Measurements from ENCODE around the gene PLCH2.

Gene PLCH2

GRCh38 chr1:2523191-2523890, 47.3 kb downstream of the PLCH2 start:
- peaks cover 35% of the 10 kb centered on the region for H3K36me3 ChIP-seq (ENCODE audit: insufficient read depth, low read length)
- no peaks in the 10 kb centered on the region for H3K9me3 ChIP-seq (ENCODE audit: low read depth, low read length)
- TF ChIP-seq EZH2 (IDR thresholded peaks at IDR 0.05) (no peak), FOXP2 (optimal IDR thresholded peaks at IDR 0.05; ENCODE audit: control extremely low read depth, extremely low read length, insufficient read depth) (no peak), POLR2AphosphoS5 (IDR thresholded peaks at IDR 0.05; ENCODE audit: borderline replicate concordance, low read depth, low read length) (no peak)
- no peak overlapping the region for H3K4me3 ChIP-seq
- no peak for DNase-seq (ENCODE audit: low read depth, low spot score)
- H3K9ac ChIP-seq (ENCODE audit: insufficient read length), result no peak overlapping the region
- no peak overlapping the region; the same call in 1 of the 2 replicates for H3K27ac ChIP-seq

DNA sequence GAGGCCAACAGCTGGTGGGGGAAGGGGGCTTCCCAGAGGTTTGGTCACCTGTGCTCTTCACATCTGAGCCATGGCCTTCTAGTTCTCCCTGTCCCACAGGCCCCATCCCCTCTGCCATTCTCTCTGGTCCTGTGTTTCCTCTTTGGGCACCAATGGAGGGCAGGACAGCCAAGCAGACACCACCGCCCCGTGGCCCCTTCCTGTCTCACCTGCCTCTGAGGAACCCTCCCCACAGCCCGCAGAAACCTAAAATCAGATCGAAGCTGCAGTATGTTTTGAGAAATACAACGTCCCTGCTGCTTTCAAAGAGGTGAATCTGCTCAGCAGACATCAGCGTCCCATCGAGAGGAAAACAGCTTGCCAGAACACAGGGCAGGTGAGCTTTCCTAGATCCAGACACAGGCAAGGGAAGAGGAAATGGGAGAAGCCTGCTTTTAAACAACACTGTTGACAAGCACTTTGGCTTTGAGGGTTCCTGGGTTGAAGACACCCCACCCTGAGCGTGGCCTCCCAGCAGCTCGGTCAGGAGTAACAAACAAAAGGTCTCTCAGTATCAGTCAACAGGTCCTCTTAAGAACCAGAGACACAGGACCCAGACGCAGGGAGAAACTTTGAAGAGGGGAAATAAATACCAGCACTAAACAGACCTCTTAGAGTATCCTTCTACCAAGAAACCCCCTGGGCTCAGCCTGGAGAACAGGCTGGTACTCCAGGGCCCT, 48.0 kb downstream of the PLCH2 start:
- no peak for TF ChIP-seq POLR2AphosphoS5 (IDR thresholded peaks at IDR 0.05; ENCODE audit: borderline replicate concordance, low read depth, low read length)
- TF ChIP-seq EZH2 (IDR thresholded peaks at IDR 0.05), result no peak
- no peak for TF ChIP-seq FOXP2 (optimal IDR thresholded peaks at IDR 0.05; ENCODE audit: control extremely low read depth, extremely low read length, insufficient read depth)
- H3K27ac ChIP-seq, result no peak overlapping the region
- no peaks in the 10 kb centered on the region for H3K9me3 ChIP-seq (ENCODE audit: low read depth, low read length)
- no peak overlapping the region for H3K9ac ChIP-seq (ENCODE audit: insufficient read length)
- H3K4me3 ChIP-seq, result peak overlapping the region; percentile 99
- H3K36me3 ChIP-seq (ENCODE audit: insufficient read depth, low read length), result peaks cover 28% of the 10 kb centered on the region
- DNase-seq (ENCODE audit: low read depth, low spot score), result no peak

DNA sequence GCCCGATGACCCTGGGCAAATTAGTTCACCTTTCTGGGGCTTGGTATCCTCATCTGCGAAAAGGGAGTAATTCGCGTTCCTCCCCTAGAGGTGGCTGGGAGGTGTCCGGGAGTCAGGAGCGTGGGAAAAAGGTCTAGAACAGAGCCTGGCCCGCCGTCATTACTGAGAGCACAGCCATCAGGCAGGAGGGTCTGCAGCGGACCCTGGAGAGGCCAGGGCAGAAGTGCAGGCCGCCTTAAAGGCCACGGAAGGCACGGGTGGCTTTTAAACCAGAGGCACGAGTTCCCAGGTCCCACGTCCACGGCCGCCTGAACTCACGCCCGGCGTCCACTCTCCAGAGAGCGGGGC, 49.5 kb downstream of the PLCH2 start:
- Histone ChIP-seq H3K4me3 (peak overlapping the region; percentile 99), H3K9me3 (ENCODE audit: low read depth, low read length) (no peaks in the 10 kb centered on the region), H3K36me3 (ENCODE audit: insufficient read depth, low read length) (peaks cover 17% of the 10 kb centered on the region), H3K27ac (no peak overlapping the region), H3K9ac (ENCODE audit: insufficient read length) (peak overlapping the region; percentile 93)
- DNase-seq (ENCODE audit: low read depth, low spot score), result no peak
- no peak for TF ChIP-seq EZH2 (IDR thresholded peaks at IDR 0.05)
- TF ChIP-seq FOXP2 (optimal IDR thresholded peaks at IDR 0.05; ENCODE audit: control extremely low read depth, extremely low read length, insufficient read depth), result no peak
- peak; percentile 6; the same call in 1 of the 2 replicates for TF ChIP-seq POLR2AphosphoS5 (IDR thresholded peaks at IDR 0.05; ENCODE audit: borderline replicate concordance, low read depth, low read length)

DNA sequence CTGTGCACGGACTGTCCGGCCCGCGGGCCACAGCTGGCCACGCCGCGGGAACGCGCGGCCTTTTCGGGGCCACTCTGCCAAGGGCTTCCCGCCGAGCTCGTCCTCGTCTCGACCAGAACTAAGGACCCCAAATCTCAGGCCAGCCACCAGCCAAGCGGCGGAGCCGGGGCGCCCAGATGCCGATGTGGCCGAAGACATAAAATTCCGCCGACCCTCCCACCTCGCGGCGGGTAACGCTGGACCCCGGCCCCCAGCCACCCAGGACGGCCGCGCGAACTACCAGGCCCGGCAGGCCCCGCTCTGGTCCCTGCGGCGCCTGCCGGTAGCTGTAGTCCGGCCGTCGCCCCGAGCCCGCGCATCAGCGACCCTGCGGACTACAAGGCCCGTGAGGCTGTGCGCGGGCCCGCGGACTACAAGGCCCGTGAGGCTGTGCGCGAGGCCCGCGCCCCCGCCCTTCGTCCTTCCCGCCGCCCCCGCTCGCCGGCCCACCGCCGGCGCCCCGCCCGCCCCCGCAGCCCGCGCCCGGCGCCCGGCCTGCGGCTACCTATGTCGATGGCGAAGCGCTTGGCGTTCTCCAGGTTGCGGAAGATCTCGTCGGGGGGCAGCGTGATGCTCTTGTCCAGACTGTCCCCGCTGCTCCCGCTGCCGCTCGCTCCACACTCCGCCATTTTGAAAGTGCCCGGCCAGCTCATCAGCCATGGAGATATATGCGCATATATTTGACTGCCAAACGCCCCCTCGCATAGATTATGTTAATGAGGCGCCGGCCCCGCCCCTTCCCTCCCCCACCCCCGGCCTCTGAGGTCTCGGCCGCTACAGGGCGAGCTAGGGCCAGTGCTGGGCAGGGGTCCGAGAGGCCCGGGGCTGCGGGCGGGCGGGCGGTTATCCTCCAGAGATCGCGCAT, 50.1 kb downstream of the PLCH2 start, which contains the start of gene PANK4:
PANK4 (minus strand) TSS at position 677 of the 904 bp plus-strand sequence; CDS start at position 668, 9 bp downstream.
- Histone ChIP-seq H3K27ac (no peak within 1 kb of the TSS), H3K4me3 (peak within 1 kb of the TSS; percentile 99), H3K36me3 (ENCODE audit: insufficient read depth, low read length) (peaks cover 10% of the 10 kb centered on the region), H3K9me3 (ENCODE audit: low read depth, low read length) (no peaks in the 10 kb centered on the region), H3K9ac (ENCODE audit: insufficient read length) (peak within 1 kb of the TSS; percentile 93)
- TF ChIP-seq POLR2AphosphoS5 (IDR thresholded peaks at IDR 0.05; ENCODE audit: borderline replicate concordance, low read depth, low read length) (peak; percentile 83), EZH2 (IDR thresholded peaks at IDR 0.05) (no peak)
- DNase-seq (ENCODE audit: low read depth, low spot score), result peak; percentile 37

DNA sequence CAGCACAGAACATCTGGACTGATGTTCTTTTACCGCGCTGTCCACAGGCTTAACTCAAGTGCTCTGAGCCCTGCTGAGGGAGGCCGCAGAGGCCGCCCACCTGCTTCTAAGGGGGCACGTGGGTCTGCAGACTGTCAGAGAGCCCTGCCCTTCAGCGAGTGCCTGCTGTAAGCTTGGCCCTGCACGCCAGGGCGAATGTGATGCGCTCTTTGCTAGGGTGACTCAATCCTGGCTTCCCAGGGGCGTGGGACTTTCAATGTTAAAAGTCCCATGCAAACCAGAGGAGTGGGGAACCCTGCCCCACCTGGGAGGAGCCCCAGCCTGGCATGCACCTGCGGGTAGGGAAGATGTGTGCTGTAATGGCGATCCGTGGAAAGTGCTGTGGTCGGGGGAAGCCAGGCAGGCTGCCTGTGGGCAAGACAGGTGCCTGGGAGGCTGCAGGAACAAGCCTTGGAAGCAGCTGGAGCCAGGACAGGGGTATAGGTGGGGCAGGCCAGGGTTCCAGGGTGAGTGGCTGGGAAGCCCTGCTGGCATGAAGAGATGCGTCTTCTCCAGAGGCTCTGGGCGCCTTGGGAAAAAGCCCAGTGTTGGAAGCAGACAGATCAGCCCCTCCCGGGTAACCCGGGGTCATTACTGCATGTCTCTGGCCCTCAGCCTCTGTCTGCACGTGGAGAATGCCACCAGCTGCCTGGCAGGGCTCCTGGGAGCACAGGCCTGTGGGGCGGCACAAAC, 50.9 kb downstream of the PLCH2 start:
- TF ChIP-seq FOXP2 (optimal IDR thresholded peaks at IDR 0.05; ENCODE audit: control extremely low read depth, extremely low read length, insufficient read depth) (no peak), POLR2AphosphoS5 (IDR thresholded peaks at IDR 0.05; ENCODE audit: borderline replicate concordance, low read depth, low read length) (no peak), EZH2 (IDR thresholded peaks at IDR 0.05) (no peak)
- Histone ChIP-seq H3K36me3 (ENCODE audit: insufficient read depth, low read length) (peaks cover 5% of the 10 kb centered on the region), H3K9me3 (ENCODE audit: low read depth, low read length) (no peaks in the 10 kb centered on the region), H3K4me3 (peak overlapping the region; percentile 99), H3K9ac (ENCODE audit: insufficient read length) (no peak overlapping the region), H3K27ac (no peak overlapping the region)
- no peak for DNase-seq (ENCODE audit: low read depth, low spot score)

DNA sequence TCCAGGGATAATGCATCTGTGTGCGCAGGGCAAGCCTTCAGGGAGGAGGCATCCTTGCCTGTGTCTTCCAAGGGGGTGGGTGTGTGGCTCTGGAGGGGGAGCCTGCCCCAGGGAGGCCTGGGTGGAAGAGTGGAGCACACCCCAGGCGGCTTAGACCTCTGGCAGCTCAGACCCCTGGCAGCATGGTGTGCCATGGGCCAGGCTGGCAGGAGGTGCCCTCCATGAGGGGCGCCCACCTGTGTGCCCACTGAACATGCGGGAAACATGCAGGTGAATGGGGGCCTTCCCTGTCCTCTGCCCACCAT, 51.4 kb downstream of the PLCH2 start:
- Histone ChIP-seq H3K27ac (no peak overlapping the region), H3K9me3 (ENCODE audit: low read depth, low read length) (no peaks in the 10 kb centered on the region), H3K36me3 (ENCODE audit: insufficient read depth, low read length) (peaks cover 4% of the 10 kb centered on the region), H3K9ac (ENCODE audit: insufficient read length) (no peak overlapping the region), H3K4me3 (no peak overlapping the region)
- DNase-seq (ENCODE audit: low read depth, low spot score), result no peak
- TF ChIP-seq FOXP2 (optimal IDR thresholded peaks at IDR 0.05; ENCODE audit: control extremely low read depth, extremely low read length, insufficient read depth), result no peak

- DNase-seq (ENCODE audit: low read depth, low spot score), result no peak
- no peak for TF ChIP-seq FOXP2 (optimal IDR thresholded peaks at IDR 0.05; ENCODE audit: control extremely low read depth, extremely low read length, insufficient read depth)
- no peak for TF ChIP-seq POLR2AphosphoS5 (IDR thresholded peaks at IDR 0.05; ENCODE audit: borderline replicate concordance, low read depth, low read length)
- no peak for TF ChIP-seq EZH2 (IDR thresholded peaks at IDR 0.05)
- H3K27ac ChIP-seq, result no peak overlapping the region
- H3K9ac ChIP-seq (ENCODE audit: insufficient read length), result no peak overlapping the region
- no peak overlapping the region for H3K4me3 ChIP-seq
- no peaks in the 10 kb centered on the region for H3K36me3 ChIP-seq (ENCODE audit: insufficient read depth, low read length)
- no peaks in the 10 kb centered on the region for H3K9me3 ChIP-seq (ENCODE audit: low read depth, low read length)
Measured at GRCh38 chr1:2528016-2528415, 51.9 kb downstream of the PLCH2 start.

GRCh38 chr1:2528611-2528965, 52.5 kb downstream of the PLCH2 start:
- no peak overlapping the region for H3K4me3 ChIP-seq

More at GRCh38 chr1:2528611-2528965, 52.5 kb downstream of the PLCH2 start:
- Histone ChIP-seq H3K27ac (no peak overlapping the region), H3K36me3 (ENCODE audit: insufficient read depth, low read length) (no peaks in the 10 kb centered on the region), H3K9ac (ENCODE audit: insufficient read length) (no peak overlapping the region), H3K9me3 (ENCODE audit: low read depth, low read length) (no peaks in the 10 kb centered on the region)
- no peak for TF ChIP-seq EZH2 (IDR thresholded peaks at IDR 0.05)
- no peak for TF ChIP-seq POLR2AphosphoS5 (IDR thresholded peaks at IDR 0.05; ENCODE audit: borderline replicate concordance, low read depth, low read length)
- TF ChIP-seq FOXP2 (optimal IDR thresholded peaks at IDR 0.05; ENCODE audit: control extremely low read depth, extremely low read length, insufficient read depth), result no peak
- no peak for DNase-seq (ENCODE audit: low read depth, low spot score)
